DND-41 (cell line): Measurements from ENCODE around the gene PDIA4.

ENCODE experiments used
- ATAC-seq: fragments of 200-7000 bp; cut with Tn5 transposase; 3 replicates; pipeline ENCODE4 v1.9.1; 2021; ENCODE audit warnings: low read depth; ENCODE audit not compliant: insufficient read depth
- DNase-seq: peaks from one replicate; pipeline ENCODE4 v3.0.0-alpha.2; 2020
- H2AFZ ChIP-seq: 2 replicates; pipeline ENCODE4 v1.6.0; 2012; ENCODE audit warnings: low read depth, low read length
- H3K27ac ChIP-seq: 2 replicates; pipeline ENCODE4 v1.5.1; 2012; ENCODE audit warnings: low read length, inconsistent platforms
- H3K27me3 ChIP-seq: fragments of 200-600 bp; sonication (generic); 2 replicates; pipeline ENCODE4 v1.6.0; 2012; ENCODE audit warnings: low read length, mild to moderate bottlenecking, inconsistent platforms; ENCODE audit not compliant: insufficient read depth, poor library complexity
- H3K36me3 ChIP-seq: 2 replicates; pipeline ENCODE4 v1.5.1; 2012; ENCODE audit warnings: low read length, inconsistent platforms; ENCODE audit not compliant: insufficient read depth
- H3K4me1 ChIP-seq: 2 replicates; pipeline ENCODE4 v1.5.1; 2012; ENCODE audit warnings: mild to moderate bottlenecking, low read length; ENCODE audit not compliant: insufficient read depth
- H3K4me2 ChIP-seq: 2 replicates; pipeline ENCODE4 v1.6.0; 2012; ENCODE audit warnings: mild to moderate bottlenecking, moderate library complexity, low read length, inconsistent platforms; ENCODE audit not compliant: insufficient read depth
- H3K4me3 ChIP-seq, 2 experiments: fragments of 200-600 bp in 1 of 2; shearing (Covaris generic) in 1 of 2; 2 replicates each; pipeline ENCODE4 v1.5.1; 2012 to 2016; ENCODE audit warnings: inconsistent platforms in 2 of 2, low read length in 2 of 2, mild to moderate bottlenecking in 2 of 2, low read depth in 1 of 2, moderate library complexity in 1 of 2
- H3K79me2 ChIP-seq: 2 replicates; pipeline ENCODE4 v1.6.0; 2012; ENCODE audit warnings: low read length, inconsistent platforms; ENCODE audit not compliant: insufficient read depth
- H3K9ac ChIP-seq: 2 replicates; pipeline ENCODE4 v1.6.0; 2012; ENCODE audit warnings: low read depth, mild to moderate bottlenecking, inconsistent platforms, low read length, moderate library complexity
- H3K9me3 ChIP-seq: 2 replicates; pipeline ENCODE4 v1.5.1; 2012; ENCODE audit warnings: low read length, moderate library complexity, mild to moderate bottlenecking, inconsistent platforms; ENCODE audit not compliant: insufficient read depth, severe bottlenecking
- H4K20me1 ChIP-seq: 2 replicates; pipeline ENCODE4 v1.6.0; 2012; ENCODE audit warnings: low read length; ENCODE audit not compliant: insufficient read depth
- CTCF ChIP-seq: IDR thresholded peaks from 2 replicates; pipeline ENCODE4 v1.5.1; 2012; ENCODE audit warnings: borderline replicate concordance, low read length, moderate library complexity, mild to moderate bottlenecking; ENCODE audit not compliant: poor library complexity, severe bottlenecking; ENCODE audit errors: extremely low read depth
- EZH2 ChIP-seq: IDR thresholded peaks from 3 replicates; pipeline ENCODE4 v1.6.1; 2012; ENCODE audit warnings: borderline replicate concordance, low read depth, mild to moderate bottlenecking, moderate library complexity, low read length, inconsistent platforms; ENCODE audit not compliant: severe bottlenecking

The PDIA4 gene

DNA sequence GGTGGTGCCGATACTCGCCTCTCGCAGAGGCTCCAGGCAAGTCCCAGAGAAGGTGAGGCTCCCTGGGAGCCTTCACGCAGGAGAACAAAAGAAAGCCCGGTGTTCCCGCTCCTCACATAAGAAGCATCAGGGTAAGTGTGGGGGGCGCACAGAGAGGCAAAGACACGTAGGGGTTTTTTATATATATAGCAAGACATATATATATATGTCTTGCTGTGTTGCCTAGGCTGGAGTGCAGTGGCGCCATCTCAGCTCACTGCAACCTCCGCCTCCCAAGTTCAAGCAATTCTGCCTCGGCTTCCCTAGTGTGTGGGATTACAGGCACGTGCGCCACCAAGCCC lies 61.3 kb downstream of the PDIA4 start:
- Histone ChIP-seq H3K4me2 (peak overlapping the region; percentile 84), H3K79me2 (no peaks in the 10 kb centered on the region), H3K27ac (no peak overlapping the region), H3K36me3 (no peaks in the 10 kb centered on the region), H3K27me3 (no peaks in the 10 kb centered on the region), H3K4me3 (peak overlapping the region in 1 of 2 experiments; percentile 54; a peak in 2 of 4 replicates), H4K20me1 (no peaks in the 10 kb centered on the region), H2AFZ (peak overlapping the region; percentile 84), H3K9ac (peak overlapping the region; percentile 41), H3K9me3 (no peaks in the 10 kb centered on the region), H3K4me1 (peaks cover 34% of the 10 kb centered on the region)
- TF ChIP-seq CTCF, result no peak
- ATAC-seq (peak; percentile 33), DNase-seq (no peak)

DNA sequence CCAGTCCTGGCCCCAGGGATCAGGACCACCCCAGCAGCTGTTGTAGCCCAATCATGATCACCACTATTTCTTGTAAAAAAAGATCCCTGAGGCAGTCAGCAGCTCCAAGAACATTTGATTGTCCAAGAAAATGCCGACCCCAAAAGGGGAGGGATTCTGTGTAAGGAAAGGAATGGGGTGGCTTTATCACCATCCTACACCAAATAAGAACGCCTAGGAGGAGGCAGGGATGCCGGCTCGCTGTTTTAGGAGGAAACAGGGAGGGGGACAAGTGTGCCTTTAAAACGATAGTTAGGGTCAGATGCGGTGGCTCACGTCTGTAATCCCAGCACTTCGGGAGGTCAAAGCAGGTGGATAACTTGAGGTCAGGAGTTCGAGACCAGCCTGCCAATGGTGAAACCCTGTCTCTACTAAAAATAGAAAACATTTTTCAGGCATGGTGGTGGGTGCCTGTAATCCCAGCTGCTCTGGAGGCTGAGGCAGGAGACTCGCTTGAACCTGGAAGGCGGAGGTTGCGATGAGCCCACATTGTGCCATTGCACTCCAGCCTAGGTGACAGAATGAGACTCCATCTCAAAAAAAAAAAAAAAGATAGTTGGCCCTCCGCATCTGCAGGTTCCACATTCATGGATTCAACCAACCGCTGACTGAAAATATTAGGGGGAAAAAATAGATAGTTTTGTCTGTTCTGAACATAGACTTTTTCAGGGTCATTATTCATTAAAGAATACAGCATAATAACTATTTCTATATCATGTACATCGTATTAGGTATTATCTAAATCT lies 63.6 kb downstream of the PDIA4 start:
- Histone ChIP-seq H3K36me3 (no peaks in the 10 kb centered on the region), H3K27me3 (no peaks in the 10 kb centered on the region), H3K9ac (no peak overlapping the region), H3K79me2 (no peaks in the 10 kb centered on the region), H3K4me2 (peak overlapping the region; percentile 75), H3K27ac (no peak overlapping the region), H3K4me1 (peaks cover 34% of the 10 kb centered on the region), H2AFZ (no peak overlapping the region), H3K9me3 (no peaks in the 10 kb centered on the region), H3K4me3 (no peak overlapping the region), H4K20me1 (no peaks in the 10 kb centered on the region)
- no peak for TF ChIP-seq EZH2
- TF ChIP-seq CTCF, result no peak
- DNase-seq (no peak), ATAC-seq (no peak)

DNA sequence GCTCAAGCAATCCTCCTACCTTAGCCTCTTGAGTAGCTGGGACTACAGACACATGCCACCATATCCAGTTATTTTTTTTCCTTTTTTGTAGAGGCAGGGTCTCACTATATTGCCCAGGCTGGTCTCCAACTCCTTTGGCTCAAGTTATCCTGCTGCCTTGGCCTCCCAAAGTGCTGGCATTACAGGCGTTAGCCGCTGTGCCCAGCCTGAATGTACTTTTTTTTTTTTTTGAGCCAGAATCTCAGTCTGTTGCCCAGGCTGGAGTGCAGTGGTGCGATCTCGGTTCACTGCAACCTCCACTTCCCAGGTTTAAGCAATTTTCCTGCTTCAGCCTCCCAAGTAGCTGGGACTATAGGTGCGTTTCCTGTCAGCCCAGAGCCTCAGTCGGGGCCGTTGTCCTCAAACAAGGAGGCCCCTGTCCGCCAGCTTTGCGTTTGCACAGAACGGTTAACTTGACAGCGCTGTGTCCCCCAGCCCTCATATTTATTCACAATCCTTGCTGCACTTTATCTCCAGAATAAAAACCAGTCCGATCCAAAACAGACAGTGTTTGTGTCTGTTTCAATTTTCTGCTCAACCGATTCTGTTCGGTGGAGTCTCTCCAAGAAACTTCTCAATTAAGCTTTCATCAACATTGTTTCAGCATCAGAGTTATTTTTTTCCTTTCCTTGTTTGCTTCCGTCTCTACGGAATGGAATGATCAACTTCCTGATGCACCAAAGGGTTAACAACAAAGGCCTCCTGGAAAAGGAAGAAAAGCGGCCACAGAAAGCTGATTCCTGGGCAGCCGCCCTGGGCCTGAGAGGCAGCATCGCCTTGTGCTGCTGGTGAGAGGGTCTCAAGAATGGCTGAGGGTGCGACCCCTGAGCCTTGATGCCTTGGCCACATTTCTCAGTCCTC lies 64.5 kb downstream of the PDIA4 start:
- TF ChIP-seq CTCF (no peak), EZH2 (no peak)
- DNase-seq (no peak), ATAC-seq (no peak)
- H3K4me1 ChIP-seq, result peaks cover 34% of the 10 kb centered on the region
- no peaks in the 10 kb centered on the region for H3K9me3 ChIP-seq
- no peaks in the 10 kb centered on the region for H3K79me2 ChIP-seq
- no peak overlapping the region for H3K27ac ChIP-seq
- peak overlapping the region; percentile 87; the same call in 1 of the 2 replicates for H2AFZ ChIP-seq
- H4K20me1 ChIP-seq, result no peaks in the 10 kb centered on the region
- H3K36me3 ChIP-seq, result no peaks in the 10 kb centered on the region
- H3K4me2 ChIP-seq, result peak overlapping the region; percentile 75
- peak overlapping the region in 1 of 2 experiments; percentile 74; a peak in 2 of 4 replicates for H3K4me3 ChIP-seq
- H3K27me3 ChIP-seq, result no peaks in the 10 kb centered on the region
- peak overlapping the region; percentile 56; the same call in 1 of the 2 replicates for H3K9ac ChIP-seq
